Measurements from ENCODE around the gene DPYD.

DNA sequence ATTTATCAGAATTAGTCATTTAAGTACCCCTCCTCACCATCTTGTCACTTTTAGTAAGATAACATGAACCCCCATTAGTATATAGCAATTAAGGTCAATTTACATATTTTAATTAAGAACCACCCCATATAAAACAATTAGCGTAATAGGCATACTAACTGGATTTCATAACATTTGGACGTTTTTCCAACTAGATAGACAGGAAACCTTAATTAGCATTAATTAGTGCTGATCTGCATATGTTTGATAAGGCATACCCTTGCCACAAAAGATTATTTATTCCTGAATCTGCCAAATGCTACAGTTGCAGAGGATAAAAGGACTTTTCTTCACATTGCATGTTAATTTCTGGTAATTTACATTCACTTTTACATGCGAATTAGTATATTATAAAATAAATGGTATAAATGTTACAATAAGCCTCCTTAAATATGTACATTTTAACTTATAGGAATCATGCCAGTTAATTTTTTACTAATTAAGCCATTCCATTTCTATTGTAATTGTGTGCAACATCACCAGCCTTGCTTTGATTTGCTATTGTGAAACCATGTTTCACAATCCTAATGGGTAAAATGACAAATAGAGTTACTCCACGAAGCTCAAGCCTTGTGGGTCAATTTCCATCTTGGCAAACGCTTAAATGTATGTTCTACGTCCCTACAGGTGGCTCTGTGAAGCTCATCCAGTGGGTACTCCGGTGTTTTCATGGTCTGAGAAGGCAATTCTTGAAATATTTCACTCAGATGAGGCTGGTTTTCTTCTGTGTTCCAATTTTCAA is 469.6 kb downstream of the DPYD start:
- no peak for TF ChIP-seq ZBTB33 (IDR thresholded peaks at IDR 0.05; ENCODE audit: borderline replicate concordance, low read depth)
- TF ChIP-seq RAD21 (IDR thresholded peaks at IDR 0.05; ENCODE audit: low read length): no peak
- TF ChIP-seq, protein P1, sequence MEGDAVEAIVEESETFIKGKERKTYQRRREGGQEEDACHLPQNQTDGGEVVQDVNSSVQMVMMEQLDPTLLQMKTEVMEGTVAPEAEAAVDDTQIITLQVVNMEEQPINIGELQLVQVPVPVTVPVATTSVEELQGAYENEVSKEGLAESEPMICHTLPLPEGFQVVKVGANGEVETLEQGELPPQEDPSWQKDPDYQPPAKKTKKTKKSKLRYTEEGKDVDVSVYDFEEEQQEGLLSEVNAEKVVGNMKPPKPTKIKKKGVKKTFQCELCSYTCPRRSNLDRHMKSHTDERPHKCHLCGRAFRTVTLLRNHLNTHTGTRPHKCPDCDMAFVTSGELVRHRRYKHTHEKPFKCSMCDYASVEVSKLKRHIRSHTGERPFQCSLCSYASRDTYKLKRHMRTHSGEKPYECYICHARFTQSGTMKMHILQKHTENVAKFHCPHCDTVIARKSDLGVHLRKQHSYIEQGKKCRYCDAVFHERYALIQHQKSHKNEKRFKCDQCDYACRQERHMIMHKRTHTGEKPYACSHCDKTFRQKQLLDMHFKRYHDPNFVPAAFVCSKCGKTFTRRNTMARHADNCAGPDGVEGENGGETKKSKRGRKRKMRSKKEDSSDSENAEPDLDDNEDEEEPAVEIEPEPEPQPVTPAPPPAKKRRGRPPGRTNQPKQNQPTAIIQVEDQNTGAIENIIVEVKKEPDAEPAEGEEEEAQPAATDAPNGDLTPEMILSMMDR (IDR thresholded peaks at IDR 0.05): no peak
- TF ChIP-seq REST (IDR thresholded peaks at IDR 0.05; ENCODE audit: low read depth, low read length): no peak
- no peak for TF ChIP-seq FOXM1 (IDR thresholded peaks at IDR 0.05; ENCODE audit: low read depth)
- no peak for TF ChIP-seq TEAD4 (IDR thresholded peaks at IDR 0.05; ENCODE audit: borderline replicate concordance, insufficient read depth)
- TF ChIP-seq POLR2AphosphoS5 (IDR thresholded peaks at IDR 0.05; ENCODE audit: low read depth, low read length): no peak
- TF ChIP-seq MAX (IDR thresholded peaks at IDR 0.05; ENCODE audit: low read depth): no peak
- TF ChIP-seq GATA2 (CRISPR knock-in tag; IDR thresholded peaks at IDR 0.05): no peak
